NCI-H748 (cell line): ENCODE measurements around the gene GSDMA.

Experiments
- DNase-seq: peaks from one replicate; lab custom pipeline; 2025; ENCODE audit not compliant: unreplicated experiment; lab: John Stamatoyannopoulos, UW

Gene GSDMA

GRCh38 chr17:40019140-40019991, 56.6 kb downstream of the GSDMA start:
- DNase-seq: no peak

GRCh38 chr17:40020146-40020545, 57.3 kb downstream of the GSDMA start:
- no peak for DNase-seq

- no peak for DNase-seq
Measured at GRCh38 chr17:40021451-40021971, 58.7 kb downstream of the GSDMA start.

GRCh38 chr17:40022497-40022896, 59.7 kb downstream of the GSDMA start:
- no peak for DNase-seq

- no peak for DNase-seq
Measured at GRCh38 chr17:40022961-40023541, 60.2 kb downstream of the GSDMA start.

GRCh38 chr17:40023590-40024292, 60.9 kb downstream of the GSDMA start:
- no peak for DNase-seq

GRCh38 chr17:40024901-40025300, 62.1 kb downstream of the GSDMA start:
- DNase-seq: no peak

- DNase-seq: no peak
Measured at GRCh38 chr17:40025559-40025958, 62.8 kb downstream of the GSDMA start.

GRCh38 chr17:40025991-40026815, 63.4 kb downstream of the GSDMA start:
- DNase-seq: no peak

GRCh38 chr17:40026816-40027613, 64.2 kb downstream of the GSDMA start:
- DNase-seq: peak; percentile 70
